H1 (cell line): ENCODE results near the gene TBC1D2B. TPM values are rescaled to one million over a fixed set of nuclear protein-coding genes. Genes with fewer than 3 reads are reported as not detected.
A peak's percentile ranks its signal among the peaks of the same experiment; 100 is the strongest.

Experiments
- CTCF ChIA-PET: fragments of 300-600 bp; sonication (Branson Sonifier 250); formaldehyde crosslinking; loops from one replicate; lab custom pipeline; 2021; ENCODE audit not compliant: partially characterized antibody; lab: Charles Lee
- POLR2A ChIA-PET: fragments of 300-600 bp; sonication (Branson Sonifier 250); formaldehyde crosslinking; loops from one replicate; lab custom pipeline; 2021; ENCODE audit warnings: inconsistent platforms; ENCODE audit not compliant: partially characterized antibody; lab: Charles Lee
- DNase-seq, 2 experiments: peaks; one replicate each; pipeline versions ENCODE4 v3.0.0 to v3.0.0-alpha.2; 2010 to 2022; ENCODE audit warnings: low spot score in 2 of 2, low read depth in 1 of 2, mixed read lengths in 1 of 2
- FAIRE-seq: peaks from 2 replicates; lab custom pipeline; 2011; peaks lifted over from hg19 to GRCh38; lab: Jason Lieb, UNC
- H2AFZ ChIP-seq: 2 replicates; pipeline ENCODE4 v1.8.1; 2012; ENCODE audit warnings: low read length, inconsistent platforms
- H2AK5ac ChIP-seq: 2 replicates; pipeline ENCODE4 v1.6.1; 2013; ENCODE audit warnings: low read depth, low read length
- H2BK120ac ChIP-seq: replicated peaks from 2 replicates; pipeline ENCODE3; 2013; ENCODE audit warnings: low read depth, low read length, inconsistent platforms
- H2BK12ac ChIP-seq: 2 replicates; pipeline ENCODE4 v1.6.1; 2013; ENCODE audit warnings: low read depth, low read length
- H2BK15ac ChIP-seq: 2 replicates; pipeline ENCODE4 v1.6.1; 2013; ENCODE audit warnings: low read length
- H2BK20ac ChIP-seq: 2 replicates; pipeline ENCODE4 v1.6.1; 2013; ENCODE audit warnings: low read length
- H2BK5ac ChIP-seq: 2 replicates; pipeline ENCODE4 v1.6.1; 2013; ENCODE audit warnings: low read depth, low read length
- H3K14ac ChIP-seq: 2 replicates; pipeline ENCODE4 v1.6.1; 2013; ENCODE audit warnings: inconsistent platforms; ENCODE audit not compliant: insufficient read length
- H3K18ac ChIP-seq: 2 replicates; pipeline ENCODE4 v1.6.1; 2013; ENCODE audit warnings: low read length; ENCODE audit errors: extremely low read depth
- H3K23ac ChIP-seq: 2 replicates; pipeline ENCODE4 v1.6.1; 2013; ENCODE audit warnings: inconsistent platforms; ENCODE audit not compliant: insufficient read length
- H3K23me2 ChIP-seq: 2 replicates; pipeline ENCODE4 v1.6.1; 2013; ENCODE audit warnings: low read depth, low read length
- H3K27ac ChIP-seq: 2 replicates; pipeline ENCODE4 v1.6.1; 2011; ENCODE audit warnings: low read depth, low read length, inconsistent platforms
- H3K27me3 ChIP-seq, 4 experiments: replicated peaks in 1 of 4; 1 replicate in 1 of 4; 2 replicates in 3 of 4; pipeline versions ENCODE4 v1.6.1 to v1.8.1; 2011 to 2013; ENCODE audit warnings: low read length in 3 of 4, mild to moderate bottlenecking in 3 of 4, inconsistent platforms in 2 of 4, mixed read lengths in 2 of 4, moderate library complexity in 1 of 4; ENCODE audit not compliant: control insufficient read depth in 3 of 4, insufficient read depth in 3 of 4; ENCODE audit errors: extremely low read depth in 1 of 4
- H3K36me3 ChIP-seq, 4 experiments: 2 replicates each; pipeline versions ENCODE4 v1.6.1 to v1.8.1; 2011 to 2013; ENCODE audit warnings: mild to moderate bottlenecking in 4 of 4, low read length in 3 of 4, moderate library complexity in 2 of 4, control low read depth in 1 of 4, inconsistent platforms in 1 of 4; ENCODE audit not compliant: insufficient read depth in 4 of 4, control insufficient read depth in 2 of 4
- H3K4ac ChIP-seq: replicated peaks from 2 replicates; pipeline ENCODE3; 2013; ENCODE audit warnings: low read length, low read depth, mixed read lengths, inconsistent platforms; ENCODE audit not compliant: insufficient read length
- H3K4me1 ChIP-seq, 4 experiments: replicated peaks in 1 of 4; 1 replicate in 1 of 4; 2 replicates in 3 of 4; pipeline versions ENCODE4 v1.6.1 to v1.8.1; 2011 to 2013; ENCODE audit warnings: low read length in 3 of 4, inconsistent platforms in 2 of 4, mixed read lengths in 1 of 4; ENCODE audit not compliant: insufficient read depth in 4 of 4, control insufficient read depth in 3 of 4
- H3K4me2 ChIP-seq, 2 experiments: 2 replicates each; pipeline versions ENCODE4 v1.6.1 to v1.8.1; 2011 to 2013; ENCODE audit warnings: low read depth in 2 of 2, low read length in 2 of 2, control low read depth in 1 of 2, inconsistent platforms in 1 of 2, mild to moderate bottlenecking in 1 of 2; ENCODE audit not compliant: insufficient read depth in 1 of 2
- H3K4me3 ChIP-seq, 4 experiments: fragments of 200-600, 300-600 bp in 1 of 4; sonication (generic), shearing (Covaris generic), sonication (Bioruptor Twin) in 1 of 4; 2 replicates each; pipeline versions ENCODE4 v1.5.1 to v1.8.1; 2011 to 2016; ENCODE audit warnings: low read length in 4 of 4, low read depth in 3 of 4, control low read depth in 2 of 4, inconsistent platforms in 2 of 4, mild to moderate bottlenecking in 2 of 4, mixed read lengths in 1 of 4, moderate library complexity in 1 of 4; ENCODE audit not compliant: insufficient read depth in 2 of 4; ENCODE audit errors: extremely low read depth in 1 of 4
- H3K56ac ChIP-seq: replicated peaks from 2 replicates; pipeline ENCODE3; 2013; ENCODE audit warnings: low read depth, mild to moderate bottlenecking, mixed read lengths, low read length, inconsistent platforms; ENCODE audit not compliant: insufficient read length
- H3K79me1 ChIP-seq: 2 replicates; pipeline ENCODE4 v1.6.1; 2013; ENCODE audit warnings: low read depth, low read length, control low read depth
- H3K79me2 ChIP-seq, 2 experiments: 2 replicates each; pipeline versions ENCODE4 v1.6.1 to v1.8.1; 2012 to 2013; ENCODE audit warnings: low read length in 2 of 2, mild to moderate bottlenecking in 2 of 2, inconsistent platforms in 1 of 2; ENCODE audit not compliant: insufficient read depth in 2 of 2, control insufficient read depth in 1 of 2
- H3K9ac ChIP-seq, 4 experiments: replicated peaks in 1 of 4; 1 replicate in 1 of 4; 2 replicates in 3 of 4; pipeline versions ENCODE4 v1.6.1 to v1.8.1; 2011 to 2013; ENCODE audit warnings: low read depth in 3 of 4, low read length in 3 of 4, control low read depth in 2 of 4, mild to moderate bottlenecking in 2 of 4, moderate library complexity in 2 of 4, inconsistent platforms in 1 of 4; ENCODE audit errors: extremely low read depth in 1 of 4
- H3K9me3 ChIP-seq, 2 experiments: 2 replicates each; pipeline versions ENCODE4 v1.6.1 to v1.8.1; 2012 to 2013; ENCODE audit warnings: mild to moderate bottlenecking in 2 of 2, moderate library complexity in 2 of 2, control low read depth in 1 of 2, inconsistent platforms in 1 of 2, low read depth in 1 of 2, low read length in 1 of 2, mixed read lengths in 1 of 2; ENCODE audit not compliant: insufficient read depth in 2 of 2
- H4K20me1 ChIP-seq, 2 experiments: replicated peaks in 1 of 2; 2 replicates each; pipeline versions ENCODE3 to v1.8.1; 2011 to 2013; ENCODE audit warnings: inconsistent platforms in 2 of 2, low read length in 2 of 2, mild to moderate bottlenecking in 1 of 2; ENCODE audit not compliant: insufficient read depth in 2 of 2, control insufficient read depth in 1 of 2
- H4K5ac ChIP-seq: 2 replicates; pipeline ENCODE4 v1.6.1; 2013; ENCODE audit warnings: low read length, low read depth, mixed read lengths, inconsistent platforms; ENCODE audit not compliant: insufficient read length
- H4K8ac ChIP-seq: 2 replicates; pipeline ENCODE4 v1.8.0; 2013; ENCODE audit warnings: mild to moderate bottlenecking, moderate library complexity, low read length, inconsistent platforms; ENCODE audit not compliant: insufficient read depth; ENCODE audit errors: extremely low read depth
- H4K91ac ChIP-seq: replicated peaks from 2 replicates; pipeline ENCODE3; 2013; ENCODE audit warnings: low read length, mixed read lengths, inconsistent platforms; ENCODE audit not compliant: insufficient read length
- KDM1A ChIP-seq: fragments of 200-600, 300-600 bp; sonication (generic); IDR thresholded peaks from 2 replicates; pipeline ENCODE4 v1.7.1; 2016; ENCODE audit warnings: mild to moderate bottlenecking, low read length, borderline replicate concordance
- RBBP5 ChIP-seq: IDR thresholded peaks from 2 replicates; pipeline ENCODE4 v1.7.1; 2012; ENCODE audit warnings: low read depth, mild to moderate bottlenecking, inconsistent platforms, low read length, moderate library complexity, borderline replicate concordance
- SIN3A ChIP-seq, 2 experiments: IDR thresholded peaks in 1 of 2; conservative IDR thresholded peaks in 1 of 2; 2 replicates each; pipeline ENCODE4 v1.6.1; 2011 to 2012; ENCODE audit warnings: low read length in 2 of 2, improper control_type of control experiment in 1 of 2, low read depth in 1 of 2, mild to moderate bottlenecking in 1 of 2
- WGBS, 2 experiments: shearing (Covaris generic) in 1 of 2; methylation state at CpG; one replicate each; pipeline versions ENCODE4 v1.1.6 to v1.1.7; 2013 to 2015; ENCODE audit warnings: low lambda C conversion rate in 2 of 2, mixed read lengths in 2 of 2, inconsistent platforms in 1 of 2, low coverage in 1 of 2, missing lambda C conversion rate in 1 of 2; ENCODE audit not compliant: insufficient replicate concordance in 2 of 2, insufficient coverage in 1 of 2, insufficient read length in 1 of 2; ENCODE audit errors: extremely low coverage in 1 of 2, missing lambda C conversion rate in 1 of 2; 5-methylcytosine and 5-hydroxymethylcytosine counted together
- polyA plus RNA-seq, 7 experiments: library from polyadenylated mRNA; depleted of rRNA in 3 of 7; stranded (reverse) in 5 of 7; unstranded in 2 of 7; fragments of >200 nt in 5 of 7; fragments of 200-250 nt in 2 of 7; gene quantifications; 1 replicate in 5 of 7; 2 replicates in 1 of 7; 4 replicates in 1 of 7; pipeline versions ENCODE4 v1.2.1 to v1.2.3, GENCODE V29; 2011 to 2013; ENCODE audit warnings: missing spikeins in 2 of 7, mixed read lengths in 2 of 7
- total RNA-seq: library from RNA; stranded (reverse); fragmentation: NEBNext Ultra II Directional; extraction: Animal tissue kit (Norgen Biotek cat#: 25700); gene quantifications from 2 replicates; pipeline ENCODE4 v1.2.1, GENCODE V29; 2021
- TF ChIP-seq, protein P1 (sequence below): IDR thresholded peaks from 2 replicates; pipeline ENCODE4 v1.6.1; 2011; ENCODE audit warnings: low read depth, mild to moderate bottlenecking, low read length; ENCODE audit not compliant: insufficient read depth

The TBC1D2B gene
- total and polyA plus RNA-seq, 2 of the 8 experiments (the other 6 are each of a cell fraction or from before 2014, with no cell fraction given), result 11.9 to 19.5 TPM

DNA sequence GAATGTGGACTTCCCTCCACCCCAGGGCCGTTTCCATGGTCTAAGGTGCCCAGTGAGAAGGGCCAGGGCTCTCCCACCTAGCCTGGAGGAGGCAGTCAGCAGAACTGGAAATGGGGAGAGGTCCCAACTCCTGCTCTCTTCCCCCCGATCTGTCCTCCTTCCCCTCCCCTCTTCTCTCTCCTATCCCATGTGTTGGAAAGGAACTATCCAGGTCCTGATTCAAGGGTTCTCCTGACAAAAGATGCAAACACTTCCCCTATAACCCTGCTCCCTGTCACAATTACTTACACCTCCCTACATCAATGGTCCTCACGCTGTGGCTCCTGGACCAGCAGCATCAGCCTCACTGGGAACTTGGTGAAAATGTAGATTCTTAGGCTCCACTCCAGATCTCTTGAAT lies 47.8 kb upstream of the TBC1D2B start:
- H3K4me1 ChIP-seq, result peaks cover 0 to 21% (median 19%) of the 10 kb centered on the region in 4 experiments; a peak in 6 of 7 replicates
- H2AK5ac ChIP-seq, result no peak overlapping the region
- TF ChIP-seq KDM1A (no peak), RBBP5 (no peak), SIN3A (conservative IDR thresholded peaks at IDR 0.05 in 1 of 2, IDR thresholded peaks at IDR 0.05 in 1 of 2; ENCODE audit: low read depth in 1 of 2, low read length in 2 of 2) (peak in 1 of 2 experiments; percentile 74; a peak in 1 of 4 replicates)
- TF ChIP-seq, protein P1, sequence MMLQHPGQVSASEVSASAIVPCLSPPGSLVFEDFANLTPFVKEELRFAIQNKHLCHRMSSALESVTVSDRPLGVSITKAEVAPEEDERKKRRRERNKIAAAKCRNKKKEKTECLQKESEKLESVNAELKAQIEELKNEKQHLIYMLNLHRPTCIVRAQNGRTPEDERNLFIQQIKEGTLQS, result no peak
- H4K5ac ChIP-seq, result no peak overlapping the region
- H2BK5ac ChIP-seq, result no peak overlapping the region
- WGBS, 2 experiments, result 80% methylated on average over 3 of the region's 3 CpGs; no CpG with 5 or more reads in 1 of the 2 experiments
- H4K91ac ChIP-seq, result no peak overlapping the region
- no peak overlapping the region for H3K4ac ChIP-seq
- no peak overlapping the region for H3K14ac ChIP-seq
- H3K79me2 ChIP-seq, result no peaks in the 10 kb centered on the region
- H2BK120ac ChIP-seq, result no peak overlapping the region
- H3K4me2 ChIP-seq, result no peak overlapping the region
- H2BK15ac ChIP-seq, result no peak overlapping the region
- H4K8ac ChIP-seq, result no peak overlapping the region
- no peak overlapping the region for H3K27ac ChIP-seq
- H3K9ac ChIP-seq, result no peak overlapping the region
- no peaks in the 10 kb centered on the region; a peak in 1 of 7 replicates for H3K27me3 ChIP-seq
- no peak overlapping the region for H3K56ac ChIP-seq
- FAIRE-seq (no peak), DNase-seq (no peak)
- no peaks in the 10 kb centered on the region for H3K9me3 ChIP-seq
- H4K20me1 ChIP-seq, result peaks cover 0 to 2% of the 10 kb centered on the region in 2 experiments
- ChIA-PET CTCF (no interaction called here), POLR2A (no interaction called here)
- no peak overlapping the region for H2AFZ ChIP-seq
- H2BK20ac ChIP-seq, result no peak overlapping the region
- H2BK12ac ChIP-seq, result no peak overlapping the region
- no peaks in the 10 kb centered on the region for H3K36me3 ChIP-seq
- H3K18ac ChIP-seq, result no peak overlapping the region
- peaks cover 8% of the 10 kb centered on the region for H3K79me1 ChIP-seq
- no peak overlapping the region for H3K4me3 ChIP-seq
- H3K23me2 ChIP-seq, result 0 out of 2 replicates have a peak, but pooled peaks cover 2% of the 10 kb centered on the region
- H3K23ac ChIP-seq, result no peak overlapping the region
